ENCODE measurements around the gene HSD3B7.
"Not testable (repeated sequence)": the region's sequence is repeated elsewhere in the genome, so short reads cannot be mapped to it uniquely, and the experiment has no call there.

HSD3B7 gene

GRCh38 chr16:30984669-30985400 is at the start of gene HSD3B7:
TSS of gene HSD3B7 (plus strand) at chr16:30985207. CDS start at chr16:30985659, 452 bp downstream.
- DNase-seq, result peak; percentile 47 to 57

GRCh38 chr16:30937692-30938091 is 47.3 kb upstream of the HSD3B7 start:
- no peak for DNase-seq

- DNase-seq, result not testable (repeated sequence)
Observed at GRCh38 chr16:30939571-30939970, 45.4 kb upstream of the HSD3B7 start.

GRCh38 chr16:30941600-30942425 is 43.2 kb upstream of the HSD3B7 start:
- DNase-seq, result peak; percentile 54 to 69

GRCh38 chr16:30942426-30942806 is 42.6 kb upstream of the HSD3B7 start:
- no peak for DNase-seq

- no peak for DNase-seq
Observed at GRCh38 chr16:30944352-30944751, 40.7 kb upstream of the HSD3B7 start.

- DNase-seq, result no peak
Observed at GRCh38 chr16:30946671-30947540, 38.1 kb upstream of the HSD3B7 start.

GRCh38 chr16:30947541-30947858 is 37.5 kb upstream of the HSD3B7 start:
- no peak for DNase-seq

- no peak for DNase-seq
Observed at GRCh38 chr16:30947859-30948666, 36.9 kb upstream of the HSD3B7 start.

GRCh38 chr16:30948667-30949649 is 36.0 kb upstream of the HSD3B7 start, which contains the start of gene ORAI3:
TSS of gene ORAI3 (plus strand) at chr16:30949068. CDS start at chr16:30949290, 222 bp downstream.
- DNase-seq, result peak; percentile 76 to 80

- DNase-seq, result peak; percentile 70 to 71
Observed at GRCh38 chr16:30949650-30950515, 35.1 kb upstream of the HSD3B7 start.

- no peak for DNase-seq
Observed at GRCh38 chr16:30950516-30951065, 34.4 kb upstream of the HSD3B7 start.

- DNase-seq, result no peak
Observed at GRCh38 chr16:30951193-30951592, 33.8 kb upstream of the HSD3B7 start.

- DNase-seq, result no peak
Observed at GRCh38 chr16:30951750-30952149, 33.3 kb upstream of the HSD3B7 start.

- no peak for DNase-seq
Observed at GRCh38 chr16:30953111-30953510, 31.9 kb upstream of the HSD3B7 start.

- peak; percentile 66 to 78 for DNase-seq
Observed at GRCh38 chr16:30953511-30954124, 31.4 kb upstream of the HSD3B7 start.

GRCh38 chr16:30954993-30955392 is 30.0 kb upstream of the HSD3B7 start:
- no peak for DNase-seq

- DNase-seq, result peak; percentile 37 to 45
Observed at GRCh38 chr16:30956601-30957455, 28.2 kb upstream of the HSD3B7 start.
